Measurements from ENCODE around the gene GAPDHS. TPM values are rescaled to one million over a fixed set of nuclear protein-coding genes. Genes with fewer than 3 reads are reported as not detected.

The GAPDHS gene
- total RNA-seq (0.46 TPM in 1 of 2 replicates, not detected in the other), polyA plus RNA-seq (not detected in 2 replicates)

- no peaks in the 10 kb centered on the region for H3K9me3 ChIP-seq (ENCODE audit: low read depth)
- H3K27ac ChIP-seq, result no peak within 1 kb of the TSS
- H3K36me3 ChIP-seq, result no peaks in the 10 kb centered on the region
- peak in 1 of 2 donors; percentile 21 for DNase-seq (ENCODE audit: low read depth in 1 of 2, low spot score in 1 of 2)
- no peaks in the 10 kb centered on the region for H3K4me1 ChIP-seq (ENCODE audit: low read depth)
- H3K4me3 ChIP-seq, result no peak within 1 kb of the TSS
- H3K27me3 ChIP-seq, result no peaks in the 10 kb centered on the region
- TF ChIP-seq CTCF (IDR thresholded peaks at IDR 0.05; ENCODE audit: low read depth, low read length), result no peak
Measured at GRCh38 chr19:35533201-35533821, at the start of gene GAPDHS. GAPDHS (plus strand) TSS chr19:35533456; CDS start chr19:35533528, 72 bp downstream.

GRCh38 chr19:35484252-35485036, 48.8 kb upstream of the GAPDHS start:
- H3K4me1 ChIP-seq (ENCODE audit: low read depth), result peaks cover 7% of the 10 kb centered on the region

GRCh38 chr19:35486268-35486708, 47.0 kb upstream of the GAPDHS start:
- Histone ChIP-seq H3K27ac (no peak overlapping the region), H3K4me1 (ENCODE audit: low read depth) (peaks cover 7% of the 10 kb centered on the region), H3K36me3 (no peaks in the 10 kb centered on the region), H3K4me3 (no peak overlapping the region), H3K9me3 (ENCODE audit: low read depth) (no peaks in the 10 kb centered on the region), H3K27me3 (no peaks in the 10 kb centered on the region)
- no peak for DNase-seq (ENCODE audit: low read depth in 1 of 2, low spot score in 1 of 2)
- no peak for TF ChIP-seq CTCF (IDR thresholded peaks at IDR 0.05; ENCODE audit: low read depth, low read length)

More at GRCh38 chr19:35484252-35485036, 48.8 kb upstream of the GAPDHS start:
- TF ChIP-seq CTCF (IDR thresholded peaks at IDR 0.05; ENCODE audit: low read depth, low read length), result no peak
- DNase-seq (ENCODE audit: low read depth in 1 of 2, low spot score in 1 of 2), result no peak
- Histone ChIP-seq H3K36me3 (no peaks in the 10 kb centered on the region), H3K27me3 (no peaks in the 10 kb centered on the region), H3K4me3 (no peak overlapping the region), H3K9me3 (ENCODE audit: low read depth) (no peaks in the 10 kb centered on the region), H3K27ac (no peak overlapping the region)

- no peaks in the 10 kb centered on the region for H3K9me3 ChIP-seq (ENCODE audit: low read depth)
- no peak for TF ChIP-seq CTCF (IDR thresholded peaks at IDR 0.05; ENCODE audit: low read depth, low read length)
- H3K27ac ChIP-seq, result no peak overlapping the region
- no peak overlapping the region for H3K4me3 ChIP-seq
- no peaks in the 10 kb centered on the region for H3K27me3 ChIP-seq
- no peak for DNase-seq (ENCODE audit: low read depth in 1 of 2, low spot score in 1 of 2)
- H3K4me1 ChIP-seq (ENCODE audit: low read depth), result peaks cover 7% of the 10 kb centered on the region
- H3K36me3 ChIP-seq, result no peaks in the 10 kb centered on the region
Measured at GRCh38 chr19:35487656-35488182, 45.5 kb upstream of the GAPDHS start.

GRCh38 chr19:35488677-35489076, 44.6 kb upstream of the GAPDHS start:
- Histone ChIP-seq H3K4me1 (ENCODE audit: low read depth) (peaks cover 7% of the 10 kb centered on the region), H3K36me3 (no peaks in the 10 kb centered on the region), H3K27ac (no peak overlapping the region), H3K27me3 (no peaks in the 10 kb centered on the region), H3K4me3 (no peak overlapping the region), H3K9me3 (ENCODE audit: low read depth) (no peaks in the 10 kb centered on the region)
- no peak for DNase-seq (ENCODE audit: low read depth in 1 of 2, low spot score in 1 of 2)
- TF ChIP-seq CTCF (IDR thresholded peaks at IDR 0.05; ENCODE audit: low read depth, low read length), result no peak
